ENCODE data around the gene CCDC27.

GRCh38 chr1:3780901-3781300, 28.7 kb downstream of the CCDC27 start:
- TF ChIP-seq TARDBP (IDR thresholded peaks at IDR 0.05) (no peak), SP1 (IDR thresholded peaks at IDR 0.05) (no peak), FOXM1 (IDR thresholded peaks at IDR 0.05; ENCODE audit: borderline replicate concordance) (no peak), BHLHE40 (IDR thresholded peaks at IDR 0.05; ENCODE audit: borderline replicate concordance) (no peak), FOXA1 (IDR thresholded peaks at IDR 0.05) (no peak), ELF4 (IDR thresholded peaks at IDR 0.05) (no peak), L3MBTL2 (conservative IDR thresholded peaks at IDR 0.05) (no peak), FOXK2 (IDR thresholded peaks at IDR 0.05) (no peak), PKNOX1 (IDR thresholded peaks at IDR 0.05) (no peak), NFRKB (IDR thresholded peaks at IDR 0.05) (no peak), CTBP1 (IDR thresholded peaks at IDR 0.05; ENCODE audit: borderline replicate concordance) (no peak), SUZ12 (IDR thresholded peaks at IDR 0.05) (no peak), ZNF384 (IDR thresholded peaks at IDR 0.05) (no peak)
